Thyroid gland (tissue), 4 donors: Measurements from ENCODE around the gene LGR6.

Source experiments
- CTCF ChIP-seq, 6 experiments: fragments of 200-600 bp in 3 of 6; fragments of 450-650 bp in 3 of 6; sonication (generic) in 3 of 6; IDR thresholded peaks; one replicate each; pipeline ENCODE4 v1.5.1; 2016 to 2019; ENCODE audit warnings: antibody characterized with exemption in 6 of 6, mild to moderate bottlenecking in 2 of 6, inconsistent platforms in 1 of 6, moderate library complexity in 1 of 6
- POLR2A ChIP-seq, 2 donors: fragments of 450-650 bp; IDR thresholded peaks; one replicate each; pipeline ENCODE4 v1.6.1; 2017; ENCODE audit warnings: antibody characterized with exemption in 2 of 2, mild to moderate bottlenecking in 2 of 2, moderate library complexity in 1 of 2

- no peak for TF ChIP-seq POLR2A (IDR thresholded peaks at IDR 0.05)
- TF ChIP-seq CTCF (IDR thresholded peaks at IDR 0.05), result no peak
Observed at GRCh38 chr1:202207292-202207691, 13.7 kb downstream of the LGR6 start.
